Heart left ventricle (tissue), 13 donors: Measurements from ENCODE around the gene RELCH.

Experiments used
- POLR2A ChIP-seq, 2 donors: fragments of 450-650 bp; IDR thresholded peaks; one replicate each; pipeline ENCODE4 v1.6.1; 2017; ENCODE audit warnings: antibody characterized with exemption in 2 of 2, mild to moderate bottlenecking in 2 of 2, moderate library complexity in 2 of 2
- TF ChIP-seq, protein P1 (sequence below), 12 donors: fragments of 200-600 bp; sonication (generic) in 4 of 12; IDR thresholded peaks; one replicate each; pipeline versions ENCODE4 v1.5.0 to v1.8.0; 2018 to 2022; ENCODE audit warnings: antibody characterized with exemption in 12 of 12, mild to moderate bottlenecking in 5 of 12
- donor health status: ischemic (EF 13 %, LVEDD 7.1; RV severe dilation, severe dysfunction).
- donor health status: DM: no; HTN: yes; CAD: no.
- donor health status: DM: no; HTN: no; CAD: no.
- donor health status: ischemic (EF 25% LVEDD 6.9; RV normal size, moderate dysfunction).
- donor health status: ischemic (EF 25% LVEDD 5.7; RV mildly dilated, moderate dysfunction).
- donor health status: ischemic (EF 35%, LVEDD 5.7; RV mildly dilated, moderate dysfunction).
- donor health status: nonischemic (EF 11% LVEDD 7.7; RV severe dilation, severe dysfunction).
- donor health status: DM: yes; HTN: yes; CAD: no.
- donor health status: PGD.
- donor health status: ischemic (EF 29% LVEDD 5.4; RV normal size, mild dysfunction).
- donor health status: nonischemic (EF 23%, LVEDD 6.1; RV moderate dilation, normal function).

DNA sequence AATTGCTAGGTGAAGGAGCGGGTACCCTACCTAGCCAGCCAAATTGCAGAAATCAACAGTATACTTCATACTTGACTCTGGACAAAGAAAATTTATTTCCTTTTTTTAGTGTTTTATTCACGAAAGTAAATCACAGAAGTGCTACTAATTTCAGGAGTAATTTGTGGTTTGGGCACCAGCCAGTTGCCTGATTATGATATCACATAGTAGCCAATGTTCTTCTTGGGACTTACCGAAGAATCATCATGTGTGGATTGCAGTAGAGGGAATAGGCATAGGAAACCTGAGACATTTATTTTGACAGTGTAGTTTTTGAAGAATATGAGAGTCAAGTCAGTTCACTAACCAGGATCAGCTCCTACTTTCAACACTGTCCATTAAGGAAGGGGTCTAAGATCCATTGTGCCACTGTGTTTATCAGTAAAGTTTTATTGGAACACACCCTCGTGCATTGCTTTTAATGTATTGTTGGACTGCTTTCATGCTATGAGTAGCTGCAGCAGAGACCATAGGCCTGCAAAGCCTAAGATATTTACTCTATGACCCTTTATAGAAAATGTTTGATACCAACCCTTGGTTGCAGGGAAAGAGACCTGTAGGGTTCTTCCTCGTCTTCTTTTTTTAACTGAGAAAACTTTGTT, 170.1 kb downstream of the RELCH start:
- TF ChIP-seq, protein P1, sequence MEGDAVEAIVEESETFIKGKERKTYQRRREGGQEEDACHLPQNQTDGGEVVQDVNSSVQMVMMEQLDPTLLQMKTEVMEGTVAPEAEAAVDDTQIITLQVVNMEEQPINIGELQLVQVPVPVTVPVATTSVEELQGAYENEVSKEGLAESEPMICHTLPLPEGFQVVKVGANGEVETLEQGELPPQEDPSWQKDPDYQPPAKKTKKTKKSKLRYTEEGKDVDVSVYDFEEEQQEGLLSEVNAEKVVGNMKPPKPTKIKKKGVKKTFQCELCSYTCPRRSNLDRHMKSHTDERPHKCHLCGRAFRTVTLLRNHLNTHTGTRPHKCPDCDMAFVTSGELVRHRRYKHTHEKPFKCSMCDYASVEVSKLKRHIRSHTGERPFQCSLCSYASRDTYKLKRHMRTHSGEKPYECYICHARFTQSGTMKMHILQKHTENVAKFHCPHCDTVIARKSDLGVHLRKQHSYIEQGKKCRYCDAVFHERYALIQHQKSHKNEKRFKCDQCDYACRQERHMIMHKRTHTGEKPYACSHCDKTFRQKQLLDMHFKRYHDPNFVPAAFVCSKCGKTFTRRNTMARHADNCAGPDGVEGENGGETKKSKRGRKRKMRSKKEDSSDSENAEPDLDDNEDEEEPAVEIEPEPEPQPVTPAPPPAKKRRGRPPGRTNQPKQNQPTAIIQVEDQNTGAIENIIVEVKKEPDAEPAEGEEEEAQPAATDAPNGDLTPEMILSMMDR (IDR thresholded peaks at IDR 0.05), result no peak
- no peak for TF ChIP-seq POLR2A (IDR thresholded peaks at IDR 0.05)
